A673 (cell line): Measurements from ENCODE around the gene SAP30L.

Experiments
- EZH2 ChIP-seq: fragments of 200-600 bp; sonication (generic); IDR thresholded peaks from 2 replicates; pipeline ENCODE4 v1.6.1; 2017; ENCODE audit warnings: borderline replicate concordance, low read depth, mild to moderate bottlenecking, mixed read lengths, antibody characterized with exemption, low read length; ENCODE audit not compliant: poor library complexity, severe bottlenecking
- TF ChIP-seq, protein P1 (sequence below): fragments of 300-800, 200-600 bp; sonication (generic); conservative IDR thresholded peaks from 2 replicates; pipeline ENCODE4 v1.5.1; 2017; ENCODE audit warnings: low read depth, mild to moderate bottlenecking, antibody characterized with exemption, low read length, moderate library complexity, mixed read lengths

GRCh38 chr5:154486427-154486866 lies 40.6 kb downstream of the SAP30L start:
- TF ChIP-seq, protein P1, sequence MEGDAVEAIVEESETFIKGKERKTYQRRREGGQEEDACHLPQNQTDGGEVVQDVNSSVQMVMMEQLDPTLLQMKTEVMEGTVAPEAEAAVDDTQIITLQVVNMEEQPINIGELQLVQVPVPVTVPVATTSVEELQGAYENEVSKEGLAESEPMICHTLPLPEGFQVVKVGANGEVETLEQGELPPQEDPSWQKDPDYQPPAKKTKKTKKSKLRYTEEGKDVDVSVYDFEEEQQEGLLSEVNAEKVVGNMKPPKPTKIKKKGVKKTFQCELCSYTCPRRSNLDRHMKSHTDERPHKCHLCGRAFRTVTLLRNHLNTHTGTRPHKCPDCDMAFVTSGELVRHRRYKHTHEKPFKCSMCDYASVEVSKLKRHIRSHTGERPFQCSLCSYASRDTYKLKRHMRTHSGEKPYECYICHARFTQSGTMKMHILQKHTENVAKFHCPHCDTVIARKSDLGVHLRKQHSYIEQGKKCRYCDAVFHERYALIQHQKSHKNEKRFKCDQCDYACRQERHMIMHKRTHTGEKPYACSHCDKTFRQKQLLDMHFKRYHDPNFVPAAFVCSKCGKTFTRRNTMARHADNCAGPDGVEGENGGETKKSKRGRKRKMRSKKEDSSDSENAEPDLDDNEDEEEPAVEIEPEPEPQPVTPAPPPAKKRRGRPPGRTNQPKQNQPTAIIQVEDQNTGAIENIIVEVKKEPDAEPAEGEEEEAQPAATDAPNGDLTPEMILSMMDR = no peak
- TF ChIP-seq EZH2 = no peak
